MV-4-11 (cell line): Measurements from ENCODE around the gene MPV17.
"Not testable (repeated sequence)": the region's sequence is repeated elsewhere in the genome, so short reads cannot be mapped to it uniquely, and the experiment has no call there.

ENCODE experiments used
- DNase-seq: peaks from one replicate; lab custom pipeline; 2025; lab: John Stamatoyannopoulos, UW

The MPV17 gene, protein sequence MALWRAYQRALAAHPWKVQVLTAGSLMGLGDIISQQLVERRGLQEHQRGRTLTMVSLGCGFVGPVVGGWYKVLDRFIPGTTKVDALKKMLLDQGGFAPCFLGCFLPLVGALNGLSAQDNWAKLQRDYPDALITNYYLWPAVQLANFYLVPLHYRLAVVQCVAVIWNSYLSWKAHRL

GRCh38 chr2:27322766-27323595 is at the start of gene MPV17:
Gene MPV17, minus strand, starts transcription at chr2:27323097. Its CDS starts 580 bp downstream, at chr2:27322517.
- peak; percentile 84 for DNase-seq

- peak; percentile 93 for DNase-seq
These were observed 48.1 kb upstream of the MPV17 start for GRCh38 chr2:27370816-27371620.

- DNase-seq, result peak; percentile 99
These were observed 47.3 kb upstream of the MPV17 start, which contains the start of the genes EIF2B4 and SNX17 for GRCh38 chr2:27370026-27370815. Gene EIF2B4, minus strand, starts transcription at chr2:27370338. Its CDS starts 24 bp downstream, at chr2:27370314. Gene SNX17, plus strand, starts transcription at chr2:27370616. Its CDS starts 128 bp downstream, at chr2:27370744.

DNA sequence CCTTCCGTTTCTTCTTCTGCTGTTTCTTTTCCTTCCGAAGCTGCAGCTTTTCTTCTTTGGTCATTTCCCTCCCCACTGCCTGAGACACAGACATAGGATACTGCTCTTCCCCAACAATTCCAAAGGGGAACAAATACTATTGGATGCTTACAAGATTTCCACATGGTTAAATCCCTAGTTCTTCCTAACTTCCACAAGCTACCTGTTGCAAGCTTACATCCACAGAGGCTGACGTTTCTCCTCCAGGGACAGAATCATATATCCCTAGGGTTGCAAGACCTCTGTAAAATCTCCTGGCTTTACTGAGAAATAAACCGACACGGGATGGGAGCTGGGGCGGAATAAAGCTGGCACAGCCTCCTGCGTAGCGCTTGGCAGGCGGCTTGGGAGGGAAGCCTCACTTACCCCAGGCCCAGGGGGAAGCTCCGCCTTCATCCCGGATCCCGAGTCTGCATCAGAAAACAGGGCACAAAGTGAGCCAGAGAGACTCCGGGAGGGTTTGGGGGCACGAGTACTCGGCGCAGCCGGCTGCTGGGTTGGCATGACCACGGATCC is 46.7 kb upstream of the MPV17 start:
- no peak for DNase-seq

GRCh38 chr2:27363933-27364332 is 41.0 kb upstream of the MPV17 start:
- DNase-seq, result no peak

- no peak for DNase-seq
These were observed 40.0 kb upstream of the MPV17 start for GRCh38 chr2:27362678-27363420.

DNA sequence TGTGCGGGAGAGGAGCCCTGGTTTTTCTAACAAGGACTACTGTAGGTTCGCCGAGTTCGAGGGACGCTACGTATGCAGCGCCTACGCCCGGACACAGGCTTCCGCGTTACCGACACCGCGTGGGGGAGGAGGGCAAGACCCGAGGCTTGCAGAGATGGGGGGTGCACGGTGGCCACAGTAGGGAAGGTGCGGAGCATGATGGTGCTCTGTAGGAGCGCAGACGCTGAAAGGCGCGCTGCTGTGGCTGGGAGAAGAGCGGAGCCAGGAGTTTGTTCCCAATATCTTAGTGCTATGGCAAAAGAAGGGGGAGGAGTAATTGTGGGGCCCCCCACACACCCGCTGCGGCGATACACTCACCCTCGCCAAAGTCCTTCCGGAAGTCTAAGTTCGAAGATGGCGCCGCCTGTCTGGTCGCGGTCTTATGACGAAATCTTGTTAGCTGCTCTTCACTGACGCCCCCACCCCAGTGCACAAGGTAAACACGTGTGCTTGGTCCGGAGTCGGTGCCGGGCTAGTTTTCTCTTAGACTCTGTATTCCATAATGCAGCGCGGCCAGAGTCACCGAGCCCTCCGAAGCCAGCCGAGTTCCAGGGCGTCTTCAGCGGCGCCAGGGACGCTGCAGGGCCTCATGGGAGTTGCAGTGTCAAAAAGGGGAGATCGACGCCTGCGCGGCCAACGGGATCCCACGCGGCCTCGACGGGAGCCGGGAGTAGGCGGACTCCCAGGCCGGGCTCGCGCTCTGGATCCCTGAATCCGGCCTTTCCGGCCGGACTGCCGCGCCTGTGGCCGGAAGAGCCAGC is 33.7 kb upstream of the MPV17 start, which contains the start of gene GTF3C2:
GTF3C2 (minus strand) TSS at position 383 of the 800 bp plus-strand sequence. CDS start 13,210 bp downstream, outside the sequence.
- DNase-seq, result peak; percentile 96

DNA sequence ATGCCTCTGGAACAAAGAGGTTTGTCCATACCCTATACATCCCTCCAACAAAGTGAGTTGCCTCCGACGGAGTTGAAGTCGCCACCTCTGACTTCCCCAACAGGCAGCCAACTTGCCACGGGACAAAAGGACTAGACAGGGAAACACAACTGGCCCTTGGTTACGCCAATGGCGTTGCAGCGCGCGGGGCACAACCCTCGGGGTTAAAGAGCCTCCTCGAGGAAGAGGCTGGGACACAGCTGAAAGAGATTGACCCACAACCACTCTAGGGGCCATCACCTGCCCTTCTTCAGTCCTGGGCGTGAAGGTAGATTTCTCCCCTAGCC is 33.1 kb upstream of the MPV17 start:
- peak; percentile 79 for DNase-seq

GRCh38 chr2:27354597-27354927 is 31.7 kb upstream of the MPV17 start:
- DNase-seq, result no peak

DNA sequence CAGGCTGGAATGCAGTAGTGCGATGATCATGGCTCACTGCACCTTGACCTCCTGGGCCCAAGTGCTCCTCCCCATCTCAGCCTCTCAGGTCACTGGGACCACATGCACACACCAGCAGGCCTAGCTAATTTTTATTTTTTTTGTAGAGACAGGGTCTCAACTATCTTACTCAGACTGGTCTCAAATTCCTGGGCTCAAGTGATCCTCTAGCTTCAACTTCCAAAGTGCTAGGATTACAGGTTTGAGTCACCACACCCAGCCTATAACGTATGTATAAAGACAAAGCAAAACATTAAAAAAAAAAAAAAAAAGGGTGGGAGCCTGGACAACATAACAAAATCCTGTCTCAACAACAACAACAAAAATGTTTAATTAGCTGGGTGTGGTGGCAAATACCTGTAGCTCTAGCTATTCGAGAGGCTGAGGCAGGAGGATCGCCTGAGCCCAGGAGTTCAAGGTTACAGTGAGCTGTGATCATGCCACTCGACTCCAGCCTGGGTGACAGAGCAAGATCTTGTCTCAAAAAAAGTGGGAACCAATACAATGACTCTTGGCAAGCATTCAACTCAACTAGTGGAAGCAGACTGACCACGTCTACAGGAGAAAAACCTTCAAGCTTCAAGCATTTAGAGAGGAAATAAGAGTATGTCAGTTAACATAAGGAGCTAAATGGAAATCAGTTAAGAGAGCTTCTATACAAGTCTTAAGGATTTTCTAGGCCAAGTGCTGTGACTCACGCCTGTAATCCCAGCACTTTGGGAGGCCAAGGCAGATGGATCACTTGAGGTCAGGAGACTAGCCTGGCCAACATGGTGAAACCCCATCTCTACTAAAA is 31.1 kb upstream of the MPV17 start:
- peak; percentile 69 for DNase-seq

DNA sequence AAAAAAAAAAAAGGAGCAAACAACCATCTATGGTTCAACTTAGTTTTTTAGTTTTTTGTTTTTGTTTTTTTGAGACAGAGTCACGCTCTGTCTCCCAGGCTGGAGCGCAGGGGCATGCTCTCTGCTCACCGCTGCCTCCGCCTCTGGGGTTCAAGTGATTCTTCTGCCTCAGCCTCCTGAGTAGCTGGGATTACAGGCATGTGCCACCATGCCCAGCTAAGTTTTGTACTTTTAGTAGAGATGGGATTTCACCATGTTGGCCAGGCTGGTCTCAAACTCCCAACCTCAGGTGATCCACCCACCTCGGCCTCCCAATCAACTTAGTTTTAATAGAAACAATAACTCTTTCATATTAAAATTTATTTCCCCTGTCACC is 30.5 kb upstream of the MPV17 start:
- DNase-seq, result not testable (repeated sequence)

DNA sequence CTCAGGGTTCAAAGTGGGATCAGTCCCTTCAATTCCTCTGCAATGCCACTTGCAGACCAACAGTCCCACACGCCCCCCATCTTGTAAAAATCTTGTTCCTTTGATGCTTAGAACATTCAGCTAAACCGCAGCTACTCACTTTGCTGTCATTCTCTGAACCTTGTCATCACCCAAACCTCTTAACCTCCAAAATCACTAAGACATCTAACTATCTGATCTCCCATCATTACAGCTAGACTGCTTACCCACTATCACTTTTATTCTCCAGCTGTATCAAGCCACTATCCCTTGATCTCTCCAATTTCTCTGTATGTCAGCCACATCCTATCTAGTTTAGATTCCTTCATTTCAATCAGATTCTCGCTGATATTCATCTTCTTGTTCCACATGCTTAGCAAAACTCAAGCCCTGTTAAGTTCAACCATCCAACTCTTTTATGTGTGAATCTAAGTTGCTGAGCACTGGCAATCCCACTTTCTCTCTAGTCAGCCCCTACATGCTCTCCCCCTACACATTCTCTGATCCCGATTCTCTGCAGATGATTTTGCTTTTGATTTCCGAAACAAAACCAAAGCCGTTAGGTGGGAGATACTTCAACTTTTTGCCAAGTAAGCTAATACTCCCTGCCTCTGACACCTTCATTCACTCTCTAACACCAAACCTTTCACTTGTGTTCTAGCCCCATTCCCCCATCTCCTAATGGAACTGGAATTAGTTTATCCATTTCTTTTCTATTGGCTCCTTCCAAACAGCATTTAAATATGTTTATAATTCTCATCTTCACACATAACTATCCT is 29.1 kb upstream of the MPV17 start:
- DNase-seq, result no peak

GRCh38 chr2:27350106-27350693 is 27.3 kb upstream of the MPV17 start:
- no peak for DNase-seq

DNA sequence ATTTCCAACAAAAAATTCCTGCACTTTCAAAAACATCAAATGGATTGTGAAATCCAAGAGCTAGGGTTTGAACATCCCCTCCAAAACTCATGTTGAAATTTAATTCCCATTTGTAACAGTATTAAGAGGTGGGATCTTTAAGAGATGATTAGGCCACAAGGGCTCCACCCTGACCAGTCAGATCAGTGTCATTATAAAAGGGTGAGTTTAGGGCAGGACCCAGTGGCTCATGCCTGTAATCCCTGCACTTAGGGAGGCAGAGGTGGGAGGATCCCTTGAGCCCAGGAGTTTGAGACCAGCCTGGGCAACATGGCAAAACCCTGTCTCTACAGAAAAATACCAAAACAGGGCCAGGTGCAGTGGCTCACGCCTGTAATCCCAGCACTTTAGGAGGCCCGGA is 24.7 kb upstream of the MPV17 start:
- no peak for DNase-seq

DNA sequence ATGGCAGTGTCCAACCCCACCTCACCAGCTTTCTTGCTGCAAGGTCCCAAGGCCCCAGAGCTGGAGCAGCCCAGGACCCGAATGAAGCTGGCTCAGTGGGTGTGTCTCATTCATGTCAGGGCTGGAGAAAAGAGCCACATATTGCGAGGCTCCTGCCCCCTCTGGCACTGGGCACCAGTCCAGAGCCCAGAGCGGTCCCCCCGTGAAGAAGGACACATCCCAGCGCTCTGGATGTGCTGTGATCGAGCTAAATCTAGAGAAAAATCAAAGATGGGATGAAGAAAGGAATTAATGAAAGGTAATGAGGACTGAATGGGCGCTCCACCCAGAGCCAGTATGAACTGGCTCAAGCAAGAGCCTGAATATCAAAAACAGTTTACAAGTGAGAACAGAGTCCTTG is 13.3 kb upstream of the MPV17 start:
- DNase-seq, result no peak

GRCh38 chr2:27335311-27335710 is 12.4 kb upstream of the MPV17 start:
- no peak for DNase-seq

- peak; percentile 64 for DNase-seq
These were observed 1.8 kb upstream of the MPV17 start for GRCh38 chr2:27324720-27325119.
